Pancreas (tissue), 10 donors: ENCODE data around the gene KAT6B. TPM values are rescaled to one million over a fixed set of nuclear protein-coding genes. Genes with fewer than 3 reads are reported as not detected.
A peak's percentile ranks its signal among the peaks of the same experiment; 100 is the strongest.
"Not testable (repeated sequence)": the region's sequence is repeated elsewhere in the genome, so short reads cannot be mapped to it uniquely, and the experiment has no call there.

Experiments
- ATAC-seq, 4 donors: fragments of 200-7000 bp; cut with Tn5 transposase; one replicate each; pipeline versions ENCODE4 v1.8.0 to v1.9.1; 2020; ENCODE audit warnings: mild to moderate bottlenecking in 4 of 4, moderate library complexity in 4 of 4
- DNase-seq, 6 donors: peaks; one replicate each; pipeline ENCODE4 v3.0.0-alpha.2; 2020
- FAIRE-seq: peaks from 2 replicates; lab custom pipeline; 2012; peaks lifted over from hg19 to GRCh38; lab: Jason Lieb, UNC
- H3K27ac ChIP-seq, 4 donors: fragments of 200-600 bp; sonication (generic); 1 replicate in 3 of 4; 2 replicates in 1 of 4; pipeline versions ENCODE4 v1.5.0 to v1.8.0; 2020
- H3K27me3 ChIP-seq, 4 donors: fragments of 200-600 bp; one replicate each; pipeline ENCODE4 v1.8.0; 2021
- H3K36me3 ChIP-seq, 3 donors: fragments of 200-600 bp; sonication (generic) in 1 of 3; one replicate each; pipeline versions ENCODE4 v1.5.0 to v1.8.0; 2020 to 2021
- H3K4me1 ChIP-seq, 3 donors: fragments of 200-600 bp; one replicate each; pipeline ENCODE4 v1.8.0; 2021
- H3K4me3 ChIP-seq, 4 donors: fragments of 200-600 bp; sonication (generic) in 2 of 4; one replicate each; pipeline versions ENCODE4 v1.5.0 to v1.8.0; 2020 to 2021
- H3K9me3 ChIP-seq, 4 donors: fragments of 200-600 bp; one replicate each; pipeline ENCODE4 v1.8.0; 2021
- WGBS, 2 donors: extraction: QIAGEN DNeasy Blood & Tissue Kit; methylation state at CpG; one replicate each; pipeline ENCODE4 v1.1.7; 2013; 5-methylcytosine and 5-hydroxymethylcytosine counted together
- intact Hi-C, 3 donors: fragments of 100-400 bp; cut with DNase I; formaldehyde crosslinking; loops; one replicate each; pipeline versions ENCODE4 v1.11.1 to v1.14.2; 2022
- polyA plus RNA-seq, 2 donors: library from polyadenylated mRNA; stranded (reverse); fragments of 200-250 nt; gene quantifications; one replicate each; pipeline ENCODE4 v1.2.3, GENCODE V29; 2013
- total RNA-seq, 6 donors: library from RNA; stranded (reverse); fragmentation: NEBNext Ultra II Directional in 4 of 6; extraction: Animal tissue kit (Norgen Biotek cat#: 25700) in 4 of 6; gene quantifications; one replicate each; pipeline versions ENCODE4 v1.2.1 to v1.2.4, GENCODE V29; 2021 to 2023
- TF ChIP-seq, protein P1 (sequence below), 4 donors: fragments of 200-600 bp; sonication (generic) in 3 of 4; IDR thresholded peaks; one replicate each; pipeline versions ENCODE4 v1.5.0 to v1.8.0; 2021; ENCODE audit warnings: antibody characterized with exemption in 4 of 4
- donor health status: healthy with polysubstance abuse.
- donor health status: DM: no; HTN: no; CAD: no; lungs with moderate emphysema.
- donor health status: DM: no; HTN: no; CAD: no.
- donor health status: control.
- donor health status: control.
- donor health status: Bipolar disorder and iron deficiency.
- donor health status: DM: yes; HTN: yes; CAD: no.
- donor health status: DM: no; HTN: no; CAD: no.
- donor health status: DM: no; HTN: no; CAD: no.
- donor health status: DM: yes; HTN: yes; CAD: no.

Gene KAT6B
- total and polyA plus RNA-seq, 8 donors: 7.6 to 28.6 (median 18.1) TPM

DNA sequence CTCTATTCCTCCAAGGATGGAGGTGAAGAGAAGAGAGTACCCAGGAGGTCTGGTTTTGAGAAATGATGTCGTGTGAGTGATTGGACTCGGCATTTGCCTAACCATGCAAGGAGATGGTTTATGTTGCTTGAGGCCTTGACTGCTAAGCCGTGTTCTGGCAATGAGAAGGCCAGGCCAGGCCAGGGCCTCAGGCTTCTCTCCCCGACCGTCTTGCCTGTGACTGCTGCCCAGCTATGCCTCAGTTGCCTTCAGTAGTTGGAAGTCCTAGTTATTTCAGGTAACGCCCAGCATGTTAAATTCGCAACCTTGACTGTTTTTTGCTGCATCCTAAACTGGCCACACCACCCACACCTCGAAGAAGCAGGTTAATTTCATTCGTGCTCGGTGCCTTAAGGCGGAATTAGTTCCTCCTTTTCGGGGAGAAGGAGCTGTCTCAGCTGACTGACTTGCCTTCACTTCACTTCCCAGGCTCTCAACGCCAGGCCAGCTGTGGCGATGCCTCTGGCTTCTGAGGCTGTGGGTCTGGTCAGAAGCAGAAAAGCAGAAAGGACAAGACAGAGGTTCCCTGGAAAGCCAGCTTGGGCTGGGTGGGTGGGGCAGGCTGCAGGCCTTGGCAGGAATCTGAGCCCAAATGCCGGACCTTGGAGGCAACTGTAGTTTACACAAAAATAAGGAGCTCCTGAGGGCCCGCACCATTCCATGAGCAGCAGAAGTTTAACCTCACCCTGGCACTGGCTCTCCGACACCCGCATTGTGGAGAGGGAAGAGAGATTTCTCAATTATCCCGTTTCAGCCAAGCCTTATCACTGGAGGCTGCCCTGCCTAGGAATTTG, 223.1 kb downstream of the KAT6B start:
- intact Hi-C loops: no loop called here
- WGBS, 2 donors: 87 to 91% methylated on average over 19 of the region's 19 CpGs
- no peak overlapping the region for H3K27ac ChIP-seq
- DNase-seq (peak in 1 of 6 donors; percentile 22), FAIRE-seq (no peak), ATAC-seq (no peak)
- no peaks in the 10 kb centered on the region for H3K36me3 ChIP-seq
- H3K27me3 ChIP-seq: no peaks in the 10 kb centered on the region
- H3K4me3 ChIP-seq: no peak overlapping the region
- TF ChIP-seq, protein P1, sequence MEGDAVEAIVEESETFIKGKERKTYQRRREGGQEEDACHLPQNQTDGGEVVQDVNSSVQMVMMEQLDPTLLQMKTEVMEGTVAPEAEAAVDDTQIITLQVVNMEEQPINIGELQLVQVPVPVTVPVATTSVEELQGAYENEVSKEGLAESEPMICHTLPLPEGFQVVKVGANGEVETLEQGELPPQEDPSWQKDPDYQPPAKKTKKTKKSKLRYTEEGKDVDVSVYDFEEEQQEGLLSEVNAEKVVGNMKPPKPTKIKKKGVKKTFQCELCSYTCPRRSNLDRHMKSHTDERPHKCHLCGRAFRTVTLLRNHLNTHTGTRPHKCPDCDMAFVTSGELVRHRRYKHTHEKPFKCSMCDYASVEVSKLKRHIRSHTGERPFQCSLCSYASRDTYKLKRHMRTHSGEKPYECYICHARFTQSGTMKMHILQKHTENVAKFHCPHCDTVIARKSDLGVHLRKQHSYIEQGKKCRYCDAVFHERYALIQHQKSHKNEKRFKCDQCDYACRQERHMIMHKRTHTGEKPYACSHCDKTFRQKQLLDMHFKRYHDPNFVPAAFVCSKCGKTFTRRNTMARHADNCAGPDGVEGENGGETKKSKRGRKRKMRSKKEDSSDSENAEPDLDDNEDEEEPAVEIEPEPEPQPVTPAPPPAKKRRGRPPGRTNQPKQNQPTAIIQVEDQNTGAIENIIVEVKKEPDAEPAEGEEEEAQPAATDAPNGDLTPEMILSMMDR (IDR thresholded peaks at IDR 0.05): no peak
- H3K4me1 ChIP-seq: no peaks in the 10 kb centered on the region
- no peaks in the 10 kb centered on the region for H3K9me3 ChIP-seq

DNA sequence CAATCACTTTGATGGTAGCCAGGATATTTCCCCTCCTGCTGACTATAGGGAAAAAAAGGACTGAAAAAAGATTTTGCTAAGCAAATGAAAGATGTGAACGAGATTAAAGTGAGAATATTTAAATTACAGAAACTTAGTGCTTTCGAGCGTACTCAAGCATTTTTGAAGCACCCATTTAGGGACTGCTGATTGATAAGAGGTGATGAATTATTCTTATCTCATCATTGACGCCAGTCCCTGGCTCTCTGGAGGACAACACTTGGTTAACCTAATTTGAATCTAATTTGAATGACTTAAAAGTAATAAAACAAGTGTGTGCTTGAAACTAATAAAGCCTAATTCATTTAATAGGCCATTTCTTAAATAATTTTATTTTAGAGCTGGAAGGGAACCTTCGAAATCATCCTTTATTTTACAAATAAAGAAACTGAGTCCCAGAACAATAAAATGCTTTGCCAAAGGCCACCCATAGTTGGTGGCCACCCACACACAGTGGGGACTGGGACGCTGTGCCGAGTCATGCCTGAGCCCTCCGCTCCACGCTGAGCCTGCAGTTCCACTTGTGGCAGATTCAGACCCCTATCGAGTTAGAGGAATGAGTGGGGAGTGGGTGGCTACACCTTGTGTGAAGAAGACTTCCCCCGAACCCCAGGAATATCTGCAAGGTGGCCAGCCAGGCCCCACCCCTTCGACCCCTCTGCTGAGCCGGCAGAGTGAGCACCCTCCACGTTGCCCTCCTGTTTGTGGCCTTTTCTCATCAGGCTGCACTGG, 223.9 kb downstream of the KAT6B start:
- Histone ChIP-seq H3K9me3 (no peaks in the 10 kb centered on the region), H3K27me3 (no peaks in the 10 kb centered on the region), H3K27ac (no peak overlapping the region), H3K36me3 (no peaks in the 10 kb centered on the region), H3K4me3 (no peak overlapping the region), H3K4me1 (no peaks in the 10 kb centered on the region)
- TF ChIP-seq, protein P1 (IDR thresholded peaks at IDR 0.05): no peak
- peak in 1 of 6 donors; percentile 32 for DNase-seq
- whole genome bisulfite sequencing, 2 donors: 87 to 91% methylated on average over 14 of the region's 14 CpGs
- no peak for ATAC-seq
- FAIRE-seq: no peak
- intact Hi-C loops: no loop called here

DNA sequence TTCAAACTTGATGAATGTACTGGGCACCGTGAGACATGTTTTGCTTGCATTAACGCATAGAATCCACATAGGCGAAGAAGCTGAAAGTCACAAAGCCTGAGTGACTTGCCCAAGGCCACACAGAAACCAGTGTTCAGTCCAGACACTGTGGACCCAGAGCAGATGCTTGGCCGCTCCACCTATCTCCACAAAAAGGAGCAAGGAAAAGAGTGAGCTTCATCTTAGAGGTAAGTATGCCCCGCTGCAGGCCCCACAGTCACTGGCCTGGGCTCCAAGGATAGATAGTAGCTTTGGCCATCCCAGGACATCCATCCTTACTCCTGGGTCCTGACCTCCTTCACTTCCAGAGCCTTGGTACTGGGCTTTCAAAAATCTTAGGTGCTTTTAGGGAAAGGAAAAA, 224.9 kb downstream of the KAT6B start:
- Histone ChIP-seq H3K27ac (no peak overlapping the region), H3K4me3 (no peak overlapping the region), H3K9me3 (no peaks in the 10 kb centered on the region), H3K36me3 (no peaks in the 10 kb centered on the region), H3K27me3 (no peaks in the 10 kb centered on the region), H3K4me1 (no peaks in the 10 kb centered on the region)
- 95 to 96% methylated on average over 5 of the region's 5 CpGs for WGBS, 2 donors
- TF ChIP-seq, protein P1 (IDR thresholded peaks at IDR 0.05): no peak
- ATAC-seq (no peak), FAIRE-seq (no peak), DNase-seq (no peak)
- intact Hi-C loops: no loop called here

DNA sequence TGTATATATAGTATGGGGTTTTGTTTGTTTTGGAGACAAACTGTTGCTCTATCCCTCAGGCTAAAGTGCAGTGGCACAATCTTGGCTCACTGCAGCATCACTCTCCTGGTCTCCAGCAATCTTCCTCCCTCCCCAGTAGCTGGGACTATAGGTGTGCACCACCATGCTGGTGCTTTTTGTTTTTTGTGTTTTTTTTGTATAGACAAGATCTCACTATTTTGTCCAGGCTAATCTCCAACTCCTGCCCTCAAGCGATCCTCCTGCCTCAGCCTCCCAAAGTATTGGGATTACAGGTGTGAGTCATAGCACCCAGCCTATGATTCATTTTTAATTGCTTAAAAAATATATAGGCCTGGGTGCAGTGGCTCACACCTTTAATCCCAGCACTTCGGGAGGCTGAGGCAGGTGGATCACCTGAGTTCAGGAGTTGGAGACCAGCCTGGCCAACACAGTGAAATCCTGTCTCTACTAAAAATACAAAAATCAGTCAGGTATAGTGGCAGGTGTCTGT, 229.6 kb downstream of the KAT6B start:
- FAIRE-seq, H3K4me1 ChIP-seq, intact Hi-C loops, H3K9me3 ChIP-seq, H3K4me3 ChIP-seq, H3K36me3 ChIP-seq, H3K27ac ChIP-seq, H3K27me3 ChIP-seq, ATAC-seq: not testable (repeated sequence)
- WGBS, 2 donors: 89 to 92% methylated on average over 2 of the region's 2 CpGs
- peak in 1 of 6 donors; percentile 15 for DNase-seq

DNA sequence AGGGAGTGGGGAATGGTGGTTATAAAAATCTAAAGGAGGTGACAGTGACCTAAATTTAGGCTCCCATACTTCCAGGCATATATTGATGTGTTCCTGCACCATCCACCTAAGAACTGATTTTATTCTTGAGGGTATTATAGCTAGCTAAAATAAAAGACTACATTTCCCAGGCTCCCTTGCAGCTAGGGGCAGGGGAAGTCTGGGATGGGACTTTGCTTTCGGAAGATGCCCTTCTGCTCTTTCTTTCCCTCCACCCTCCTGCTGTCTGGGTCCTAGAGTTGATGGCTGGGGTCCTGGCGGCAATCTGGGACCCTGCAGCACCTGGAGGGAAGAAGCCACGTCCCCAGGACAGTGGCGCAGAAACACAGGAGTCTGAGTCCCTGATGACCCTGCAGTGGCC, 231.3 kb downstream of the KAT6B start:
- Histone ChIP-seq H3K36me3 (no peaks in the 10 kb centered on the region), H3K4me1 (no peaks in the 10 kb centered on the region), H3K4me3 (no peak overlapping the region), H3K27me3 (no peaks in the 10 kb centered on the region), H3K27ac (no peak overlapping the region), H3K9me3 (no peaks in the 10 kb centered on the region)
- TF ChIP-seq, protein P1 (IDR thresholded peaks at IDR 0.05): no peak
- intact Hi-C loops: no loop called here
- DNase-seq: no peak
- 85 to 91% methylated on average over 4 of the region's 4 CpGs for WGBS, 2 donors
- FAIRE-seq: no peak
- ATAC-seq: no peak
